Measurements from ENCODE around the gene DDAH1.

- TF ChIP-seq CTCF (IDR thresholded peaks at IDR 0.05), result no peak
- TF ChIP-seq POLR2A (IDR thresholded peaks at IDR 0.05), result no peak
These were observed 132.4 kb downstream of the DDAH1 start for GRCh38 chr1:85332575-85332974.

All from heart left ventricle (tissue), 13 donors.